ENCODE results near the gene FBXO45. TPM values are rescaled to one million over a fixed set of nuclear protein-coding genes. Genes with fewer than 3 reads are reported as not detected.

FBXO45 gene
- total and polyA plus RNA-seq, 2 of the 13 experiments (the other 11 are each of a cell fraction or from before 2014, with no cell fraction given): 7.0 to 12.1 TPM

- TF ChIP-seq KMT2A (CRISPR knock-in tag; IDR thresholded peaks at IDR 0.05) (peak; percentile 20; the same call in 1 of the 2 replicates), MAF1 (CRISPR knock-in tag; IDR thresholded peaks at IDR 0.05; ENCODE audit: borderline replicate concordance) (no peak), NR2F6 (IDR thresholded peaks at IDR 0.05) (no peak), NR2F6 (CRISPR knock-in tag; IDR thresholded peaks at IDR 0.05) (no peak; the same call in 1 of the 2 replicates), ZNF556 (CRISPR knock-in tag; IDR thresholded peaks at IDR 0.05; ENCODE audit: borderline replicate concordance) (no peak; the same call in 1 of the 2 replicates), MEF2D (CRISPR knock-in tag; IDR thresholded peaks at IDR 0.05) (no peak), ZNF260 (CRISPR knock-in tag; IDR thresholded peaks at IDR 0.05; ENCODE audit: borderline replicate concordance, low read depth) (no peak), ZNF547 (CRISPR knock-in tag; IDR thresholded peaks at IDR 0.05) (peak; percentile 64; the same call in 1 of the 2 replicates), EEA1 (CRISPR knock-in tag; IDR thresholded peaks at IDR 0.05; ENCODE audit: borderline replicate concordance) (no peak; the same call in 1 of the 2 replicates), SALL1 (CRISPR knock-in tag; IDR thresholded peaks at IDR 0.05) (peak; percentile 83), MXI1 (IDR thresholded peaks at IDR 0.05; ENCODE audit: borderline replicate concordance, low read depth, low read length) (no peak), ZNF180 (CRISPR knock-in tag; IDR thresholded peaks at IDR 0.05; ENCODE audit: borderline replicate concordance, low read depth) (no peak), ZNF446 (CRISPR knock-in tag; IDR thresholded peaks at IDR 0.05) (no peak), RAD51 (IDR thresholded peaks at IDR 0.05; ENCODE audit: borderline replicate concordance) (no peak), ZNF883 (CRISPR knock-in tag; IDR thresholded peaks at IDR 0.05; ENCODE audit: not compliant biosample characterization) (no peak), RXRA (CRISPR knock-in tag; IDR thresholded peaks at IDR 0.05) (no peak), HNF4A (CRISPR knock-in tag; IDR thresholded peaks at IDR 0.05) (no peak), SP2 (CRISPR knock-in tag; IDR thresholded peaks at IDR 0.05) (no peak), HOMEZ (CRISPR knock-in tag; IDR thresholded peaks at IDR 0.05; ENCODE audit: low read depth) (no peak), ZNF296 (CRISPR knock-in tag; conservative IDR thresholded peaks at IDR 0.05) (peak; percentile 75; the same call in 1 of the 2 replicates), KLF9 (CRISPR knock-in tag; IDR thresholded peaks at IDR 0.05; ENCODE audit: low read depth) (peak; percentile 48; the same call in 1 of the 2 replicates)
- TF ChIP-seq, protein P1, sequence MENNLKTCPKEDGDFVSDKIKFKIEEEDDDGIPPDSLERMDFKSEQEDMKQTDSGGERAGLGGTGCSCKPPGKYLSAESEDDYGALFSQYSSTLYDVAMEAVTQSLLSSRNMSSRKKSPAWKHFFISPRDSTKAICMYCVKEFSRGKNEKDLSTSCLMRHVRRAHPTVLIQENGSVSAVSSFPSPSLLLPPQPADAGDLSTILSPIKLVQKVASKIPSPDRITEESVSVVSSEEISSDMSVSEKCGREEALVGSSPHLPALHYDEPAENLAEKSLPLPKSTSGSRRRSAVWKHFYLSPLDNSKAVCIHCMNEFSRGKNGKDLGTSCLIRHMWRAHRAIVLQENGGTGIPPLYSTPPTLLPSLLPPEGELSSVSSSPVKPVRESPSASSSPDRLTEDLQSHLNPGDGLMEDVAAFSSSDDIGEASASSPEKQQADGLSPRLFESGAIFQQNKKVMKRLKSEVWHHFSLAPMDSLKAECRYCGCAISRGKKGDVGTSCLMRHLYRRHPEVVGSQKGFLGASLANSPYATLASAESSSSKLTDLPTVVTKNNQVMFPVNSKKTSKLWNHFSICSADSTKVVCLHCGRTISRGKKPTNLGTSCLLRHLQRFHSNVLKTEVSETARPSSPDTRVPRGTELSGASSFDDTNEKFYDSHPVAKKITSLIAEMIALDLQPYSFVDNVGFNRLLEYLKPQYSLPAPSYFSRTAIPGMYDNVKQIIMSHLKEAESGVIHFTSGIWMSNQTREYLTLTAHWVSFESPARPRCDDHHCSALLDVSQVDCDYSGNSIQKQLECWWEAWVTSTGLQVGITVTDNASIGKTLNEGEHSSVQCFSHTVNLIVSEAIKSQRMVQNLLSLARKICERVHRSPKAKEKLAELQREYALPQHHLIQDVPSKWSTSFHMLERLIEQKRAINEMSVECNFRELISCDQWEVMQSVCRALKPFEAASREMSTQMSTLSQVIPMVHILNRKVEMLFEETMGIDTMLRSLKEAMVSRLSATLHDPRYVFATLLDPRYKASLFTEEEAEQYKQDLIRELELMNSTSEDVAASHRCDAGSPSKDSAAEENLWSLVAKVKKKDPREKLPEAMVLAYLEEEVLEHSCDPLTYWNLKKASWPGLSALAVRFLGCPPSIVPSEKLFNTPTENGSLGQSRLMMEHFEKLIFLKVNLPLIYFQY (CRISPR knock-in tag; IDR thresholded peaks at IDR 0.05; ENCODE audit: borderline replicate concordance): no peak
- TF ChIP-seq, protein P2, sequence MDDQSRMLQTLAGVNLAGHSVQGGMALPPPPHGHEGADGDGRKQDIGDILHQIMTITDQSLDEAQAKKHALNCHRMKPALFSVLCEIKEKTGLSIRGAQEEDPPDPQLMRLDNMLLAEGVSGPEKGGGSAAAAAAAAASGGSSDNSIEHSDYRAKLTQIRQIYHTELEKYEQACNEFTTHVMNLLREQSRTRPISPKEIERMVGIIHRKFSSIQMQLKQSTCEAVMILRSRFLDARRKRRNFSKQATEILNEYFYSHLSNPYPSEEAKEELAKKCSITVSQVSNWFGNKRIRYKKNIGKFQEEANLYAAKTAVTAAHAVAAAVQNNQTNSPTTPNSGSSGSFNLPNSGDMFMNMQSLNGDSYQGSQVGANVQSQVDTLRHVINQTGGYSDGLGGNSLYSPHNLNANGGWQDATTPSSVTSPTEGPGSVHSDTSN (CRISPR knock-in tag; IDR thresholded peaks at IDR 0.05; ENCODE audit: borderline replicate concordance): no peak
- TF ChIP-seq, protein P3, sequence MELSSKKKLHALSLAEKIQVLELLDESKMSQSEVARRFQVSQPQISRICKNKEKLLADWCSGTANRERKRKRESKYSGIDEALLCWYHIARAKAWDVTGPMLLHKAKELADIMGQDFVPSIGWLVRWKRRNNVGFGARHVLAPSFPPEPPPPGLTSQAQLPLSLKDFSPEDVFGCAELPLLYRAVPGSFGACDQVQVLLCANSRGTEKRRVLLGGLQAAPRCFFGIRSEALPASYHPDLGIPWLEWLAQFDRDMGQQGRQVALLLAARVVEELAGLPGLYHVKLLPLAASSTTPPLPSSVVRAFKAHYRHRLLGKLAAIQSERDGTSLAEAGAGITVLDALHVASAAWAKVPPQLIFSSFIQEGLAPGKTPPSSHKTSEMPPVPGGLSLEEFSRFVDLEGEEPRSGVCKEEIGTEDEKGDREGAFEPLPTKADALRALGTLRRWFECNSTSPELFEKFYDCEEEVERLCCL (CRISPR knock-in tag; IDR thresholded peaks at IDR 0.05; ENCODE audit: borderline replicate concordance): no peak
These were observed 63.7 kb downstream of the FBXO45 start (continued) for GRCh38 chr3:196632046-196632751.
